Esophagus squamous epithelium (tissue), 5 donors: Measurements from ENCODE around the gene NUDCD2. TPM values are rescaled to one million over a fixed set of nuclear protein-coding genes. Genes with fewer than 3 reads are reported as not detected.
"Not testable (repeated sequence)": the region's sequence is repeated elsewhere in the genome, so short reads cannot be mapped to it uniquely, and the experiment has no call there.

ENCODE experiments used
- DNase-seq: peaks from one replicate; lab custom pipeline; 2025; lab: John Stamatoyannopoulos, UW
- H3K27ac ChIP-seq, 4 donors: fragments of 200-600 bp; sonication (generic); one replicate each; pipeline ENCODE4 v1.5.1; 2016 to 2019; ENCODE audit warnings: mild to moderate bottlenecking in 1 of 4
- H3K27me3 ChIP-seq, 4 donors: fragments of 200-600 bp; sonication (generic); 1 replicate in 3 of 4; 2 replicates in 1 of 4; pipeline versions ENCODE4 v1.5.1 to v1.6.0; 2017 to 2021; ENCODE audit warnings: antibody characterized with exemption in 1 of 4
- H3K36me3 ChIP-seq, 3 donors: fragments of 200-600 bp; sonication (generic); one replicate each; pipeline ENCODE4 v1.5.1; 2016 to 2019
- H3K4me1 ChIP-seq, 3 donors: fragments of 200-600 bp; sonication (generic); one replicate each; pipeline ENCODE4 v1.5.1; 2017 to 2019
- H3K4me3 ChIP-seq, 4 donors: fragments of 200-600 bp; sonication (generic); 1 replicate in 3 of 4; 2 replicates in 1 of 4; pipeline ENCODE4 v1.5.1; 2016 to 2019; ENCODE audit warnings: mild to moderate bottlenecking in 2 of 4, moderate library complexity in 1 of 4
- H3K9me3 ChIP-seq, 3 donors: fragments of 200-600 bp; sonication (generic); one replicate each; pipeline ENCODE4 v1.5.1; 2016 to 2019
- CTCF ChIP-seq, 6 experiments: fragments of 450-650 bp in 4 of 6; fragments of 200-600 bp in 2 of 6; sonication (generic) in 2 of 6; IDR thresholded peaks; one replicate each; pipeline ENCODE4 v1.5.1; 2016 to 2019; ENCODE audit warnings: antibody characterized with exemption in 6 of 6, mild to moderate bottlenecking in 4 of 6, moderate library complexity in 4 of 6
- POLR2A ChIP-seq, 4 donors: fragments of 450-650 bp; IDR thresholded peaks; one replicate each; pipeline ENCODE4 v1.6.1; 2017; ENCODE audit warnings: antibody characterized with exemption in 4 of 4, mild to moderate bottlenecking in 4 of 4, moderate library complexity in 3 of 4
- WGBS, 2 donors: methylation state at CpG; one replicate each; pipeline ENCODE4 v1.1.5; 2018; 5-methylcytosine and 5-hydroxymethylcytosine counted together
- intact Hi-C: fragments of 100-400 bp; cut with DNase I; formaldehyde crosslinking; loops from one replicate; pipeline ENCODE4 v1.15.0; 2022
- total RNA-seq, 4 donors: library from RNA; depleted of rRNA; stranded (reverse); fragments of >200 nt; gene quantifications; one replicate each; pipeline ENCODE4 v1.1.0, GENCODE V29; 2016
- donor health status: DM: yes; HTN: yes; CAD: no.

The NUDCD2 gene
- total RNA-seq, 4 donors from 2014 or later, result 2.5 to 11.6 (median 6.1) TPM

DNA sequence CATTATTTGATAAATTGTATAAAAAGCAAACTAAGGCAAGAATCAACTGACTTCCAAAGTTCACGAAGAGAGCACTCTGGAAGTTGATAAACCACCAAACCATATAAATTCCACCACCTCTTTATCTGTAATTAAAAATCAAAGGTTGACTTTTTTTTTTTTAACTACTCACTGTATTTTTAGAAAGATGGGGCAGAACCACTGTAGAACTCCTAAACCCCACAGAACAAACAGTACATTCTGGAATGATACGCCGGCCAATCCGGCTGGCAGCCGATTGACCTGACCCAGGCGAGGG is 22.9 kb downstream of the NUDCD2 start:
- no peak for TF ChIP-seq POLR2A (IDR thresholded peaks at IDR 0.05)
- no peak for TF ChIP-seq CTCF (IDR thresholded peaks at IDR 0.05)
- H3K36me3 ChIP-seq, result peaks cover 0 to 28% (median 0%) of the 10 kb centered on the region in 3 donors
- no peaks in the 10 kb centered on the region for H3K27me3 ChIP-seq
- peaks cover 8 to 42% (median 24%) of the 10 kb centered on the region in 3 donors for H3K4me1 ChIP-seq
- H3K4me3 ChIP-seq, result peak overlapping the region; percentile 71 to 96 (median 94)
- intact Hi-C loops, result no loop called here
- no peaks in the 10 kb centered on the region for H3K9me3 ChIP-seq
- 1 to 3% methylated on average over 5 to 6 of the region's 6 CpGs for WGBS, 2 donors
- H3K27ac ChIP-seq, result peak overlapping the region; percentile 94 to 98 (median 96)
- no peak for DNase-seq

DNA sequence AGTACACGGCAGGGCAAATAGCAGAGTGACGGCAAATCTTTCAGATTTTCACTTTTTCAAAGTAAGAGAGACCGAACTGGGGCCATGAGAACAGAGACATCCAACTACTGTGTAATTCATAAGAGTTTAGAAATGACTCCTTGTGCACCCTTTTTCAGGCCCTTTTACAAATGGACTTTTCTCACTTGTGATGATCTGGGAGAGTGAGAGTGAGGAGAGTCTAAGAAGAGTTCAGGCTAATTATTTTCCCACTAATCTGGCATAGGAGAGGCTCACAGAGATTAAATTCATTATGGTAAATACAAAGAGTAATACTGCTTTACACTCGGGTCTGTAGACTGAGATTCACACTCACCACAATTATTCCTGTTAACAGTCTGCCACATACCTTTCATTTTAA is 23.4 kb downstream of the NUDCD2 start:
- no peak for DNase-seq
- Histone ChIP-seq H3K36me3 (peaks cover 0 to 23% (median 0%) of the 10 kb centered on the region in 3 donors), H3K4me1 (peaks cover 8 to 42% (median 24%) of the 10 kb centered on the region in 3 donors), H3K27me3 (no peaks in the 10 kb centered on the region), H3K9me3 (no peaks in the 10 kb centered on the region), H3K4me3 (peak overlapping the region in 1 of 4 donors; percentile 93), H3K27ac (peak overlapping the region in 3 of 4 donors; percentile 94 to 98 (median 94))
- intact Hi-C loops, result no loop called here
- TF ChIP-seq POLR2A (IDR thresholded peaks at IDR 0.05) (no peak), CTCF (IDR thresholded peaks at IDR 0.05) (no peak)
- 68 to 69% methylated on average over 4 of the region's 4 CpGs for WGBS, 2 donors

- peak overlapping the region in 1 of 4 donors; percentile 11 for H3K27ac ChIP-seq
- no peak overlapping the region for H3K4me3 ChIP-seq
- no peak for DNase-seq
- intact Hi-C loops, result no loop called here
- H3K27me3 ChIP-seq, result no peaks in the 10 kb centered on the region
- TF ChIP-seq CTCF (IDR thresholded peaks at IDR 0.05) (no peak), POLR2A (IDR thresholded peaks at IDR 0.05) (no peak)
- peaks cover 8 to 24% (median 16%) of the 10 kb centered on the region in 3 donors for H3K4me1 ChIP-seq
- H3K9me3 ChIP-seq, result no peaks in the 10 kb centered on the region
- 18 to 22% methylated on average over 3 of the region's 3 CpGs for WGBS, 2 donors
- peaks cover 0 to 5% (median 0%) of the 10 kb centered on the region in 3 donors for H3K36me3 ChIP-seq
Observed at GRCh38 chr5:163434401-163434866, 25.5 kb downstream of the NUDCD2 start.

DNA sequence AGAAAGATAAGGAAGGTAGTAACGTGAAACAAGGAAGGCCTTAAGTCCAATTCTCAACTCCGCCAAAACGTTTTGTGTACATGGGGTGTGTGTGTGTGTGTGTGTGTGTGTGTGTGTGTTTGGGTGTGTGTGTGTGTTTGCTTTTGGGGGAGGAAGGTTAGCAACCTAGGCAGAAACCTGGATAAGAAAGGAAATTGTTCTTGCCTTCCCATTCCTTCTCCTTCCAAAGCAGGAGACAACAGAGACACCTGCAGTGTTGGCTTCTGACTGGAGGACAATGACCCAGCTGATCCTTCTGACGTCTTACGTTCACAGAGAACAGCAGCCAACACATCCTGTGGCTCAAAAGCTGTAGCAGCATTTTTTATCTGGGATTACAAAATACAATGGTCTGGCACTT is 26.6 kb downstream of the NUDCD2 start:
- WGBS, 2 donors, result 52 to 73% methylated on average over 5 of the region's 5 CpGs
- no peaks in the 10 kb centered on the region for H3K9me3 ChIP-seq
- H3K36me3 ChIP-seq, result no peaks in the 10 kb centered on the region
- TF ChIP-seq POLR2A (IDR thresholded peaks at IDR 0.05), result no peak
- TF ChIP-seq CTCF (IDR thresholded peaks at IDR 0.05), result no peak
- no peak for DNase-seq
- intact Hi-C loops, result no loop called here
- H3K4me3 ChIP-seq, result no peak overlapping the region
- no peaks in the 10 kb centered on the region for H3K27me3 ChIP-seq
- no peak overlapping the region for H3K27ac ChIP-seq
- peaks cover 0 to 13% (median 4%) of the 10 kb centered on the region in 3 donors for H3K4me1 ChIP-seq

- TF ChIP-seq POLR2A (IDR thresholded peaks at IDR 0.05), result no peak
- no peak for TF ChIP-seq CTCF (IDR thresholded peaks at IDR 0.05)
- Histone ChIP-seq H3K36me3 (no peaks in the 10 kb centered on the region), H3K9me3 (no peaks in the 10 kb centered on the region), H3K27me3 (no peaks in the 10 kb centered on the region), H3K4me3 (no peak overlapping the region), H3K4me1 (peaks cover 0 to 8% (median 2%) of the 10 kb centered on the region in 3 donors), H3K27ac (no peak overlapping the region)
- 71 to 85% methylated on average over 1 of the region's 1 CpG for WGBS, 2 donors
- DNase-seq, result no peak
- intact Hi-C loops, result no loop called here
Observed at GRCh38 chr5:163432544-163432943, 27.4 kb downstream of the NUDCD2 start.

GRCh38 chr5:163426128-163426527 is 33.8 kb downstream of the NUDCD2 start:
- H3K4me3 ChIP-seq, H3K4me1 ChIP-seq, H3K27me3 ChIP-seq, intact Hi-C loops, H3K27ac ChIP-seq, DNase-seq, H3K36me3 ChIP-seq, H3K9me3 ChIP-seq: not testable (repeated sequence)
- 50% methylated on average over 4 of the region's 4 CpGs for WGBS, 2 donors
